Thyroid gland (tissue), 4 donors: ENCODE results near the gene YTHDF1.

Experiments used
- CTCF ChIP-seq, 6 experiments: fragments of 200-600 bp in 3 of 6; fragments of 450-650 bp in 3 of 6; sonication (generic) in 3 of 6; IDR thresholded peaks; one replicate each; pipeline ENCODE4 v1.5.1; 2016 to 2019; ENCODE audit warnings: antibody characterized with exemption in 6 of 6, mild to moderate bottlenecking in 2 of 6, inconsistent platforms in 1 of 6, moderate library complexity in 1 of 6
- POLR2A ChIP-seq, 2 donors: fragments of 450-650 bp; IDR thresholded peaks; one replicate each; pipeline ENCODE4 v1.6.1; 2017; ENCODE audit warnings: antibody characterized with exemption in 2 of 2, mild to moderate bottlenecking in 2 of 2, moderate library complexity in 1 of 2

GRCh38 chr20:63212393-63212730 is 3.6 kb downstream of the YTHDF1 start:
- TF ChIP-seq CTCF (IDR thresholded peaks at IDR 0.05) (no peak), POLR2A (IDR thresholded peaks at IDR 0.05) (no peak)
